Fibroblast of lung (primary cell): ENCODE data around the gene MCAT. TPM values are rescaled to one million over a fixed set of nuclear protein-coding genes. Genes with fewer than 3 reads are reported as not detected.

Experiments
- DNase-seq, 2 donors: peaks; one replicate each; pipeline versions ENCODE4 v3.0.0 to v3.0.0-alpha.2; 2010; ENCODE audit warnings: low read depth in 2 of 2
- H2AFZ ChIP-seq: 2 replicates; pipeline ENCODE4 v1.5.1; 2012; ENCODE audit warnings: low read length, control low read depth, inconsistent platforms
- H3K27ac ChIP-seq: 2 replicates; pipeline ENCODE4 v1.5.1; 2011; ENCODE audit warnings: low read length, control low read depth; ENCODE audit not compliant: insufficient read depth
- H3K27me3 ChIP-seq: 2 replicates; pipeline ENCODE4 v1.5.1; 2011; ENCODE audit warnings: mild to moderate bottlenecking, low read length; ENCODE audit not compliant: control insufficient read depth, insufficient read depth
- H3K36me3 ChIP-seq: 2 replicates; pipeline ENCODE4 v1.5.1; 2011; ENCODE audit warnings: low read length; ENCODE audit not compliant: control insufficient read depth, insufficient read depth
- H3K4me1 ChIP-seq: 2 replicates; pipeline ENCODE4 v1.5.1; 2011; ENCODE audit warnings: low read length; ENCODE audit not compliant: control insufficient read depth, insufficient read depth; ENCODE audit errors: extremely low read depth
- H3K4me2 ChIP-seq: 2 replicates; pipeline ENCODE4 v1.5.1; 2011; ENCODE audit warnings: low read length, control low read depth; ENCODE audit not compliant: insufficient read depth; ENCODE audit errors: extremely low read depth
- H3K4me3 ChIP-seq, 4 experiments: fragments of 200-600 bp in 1 of 4; sonication (generic) in 1 of 4; replicated peaks in 1 of 4; 2 replicates each; pipeline ENCODE4 v1.5.1; 2011 to 2016; ENCODE audit warnings: low read length in 4 of 4, low read depth in 3 of 4, mild to moderate bottlenecking in 3 of 4, control low read depth in 2 of 4, inconsistent platforms in 1 of 4, mixed read lengths in 1 of 4; ENCODE audit not compliant: insufficient read depth in 1 of 4; ENCODE audit errors: control extremely low read depth in 1 of 4
- H3K79me2 ChIP-seq: 2 replicates; pipeline ENCODE4 v1.5.1; 2012; ENCODE audit warnings: mild to moderate bottlenecking, low read length, inconsistent platforms; ENCODE audit not compliant: control insufficient read depth, insufficient read depth
- H3K9ac ChIP-seq: 2 replicates; pipeline ENCODE4 v1.5.1; 2011; ENCODE audit warnings: mild to moderate bottlenecking, low read length, control low read depth; ENCODE audit not compliant: insufficient read depth
- H3K9me3 ChIP-seq: 2 replicates; pipeline ENCODE4 v1.5.1; 2012; ENCODE audit warnings: low read depth, low read length; ENCODE audit not compliant: control insufficient read depth, insufficient read depth
- H4K20me1 ChIP-seq: 2 replicates; pipeline ENCODE4 v1.5.1; 2011; ENCODE audit warnings: low read length; ENCODE audit not compliant: control insufficient read depth, insufficient read depth; ENCODE audit errors: extremely low read depth
- CTCF ChIP-seq, 2 donors: IDR thresholded peaks in 1 of 2; conservative IDR thresholded peaks in 1 of 2; 1 replicate in 1 of 2; 2 replicates in 1 of 2; pipeline ENCODE4 v1.5.1; 2011 to 2012; ENCODE audit warnings: low read length in 2 of 2, control low read depth in 1 of 2, inconsistent platforms in 1 of 2, low read depth in 1 of 2, mild to moderate bottlenecking in 1 of 2
- EZH2 ChIP-seq: IDR thresholded peaks from 2 replicates; pipeline ENCODE4 v1.5.1; 2012; ENCODE audit warnings: low read length, control low read depth, mild to moderate bottlenecking; ENCODE audit errors: missing control alignments
- polyA plus RNA-seq, 2 donors: library from polyadenylated mRNA; depleted of rRNA in 1 of 2; stranded (reverse) in 1 of 2; unstranded in 1 of 2; fragments of >200 nt; gene quantifications; 2 replicates each; pipeline ENCODE4 v1.2.1, GENCODE V29; 2011 to 2012; ENCODE audit warnings: missing spikeins in 1 of 2
- total RNA-seq: library from RNA; depleted of rRNA; stranded (reverse); fragments of >200 nt; gene quantifications from 2 replicates; pipeline ENCODE4 v1.2.1, GENCODE V29; 2014

MCAT gene
- total and polyA plus RNA-seq, 2 donors (not counting 1 experiment from before 2014, with no cell fraction given) = 8.4 to 9.3 TPM

GRCh38 chr22:43179911-43180195, 36.7 kb upstream of the MCAT start:
- peaks cover 19% of the 10 kb centered on the region for H3K36me3 ChIP-seq
- DNase-seq = no peak
- TF ChIP-seq CTCF (conservative IDR thresholded peaks at IDR 0.05 in 1 of 2, IDR thresholded peaks at IDR 0.05 in 1 of 2; ENCODE audit: low read depth in 1 of 2, low read length in 2 of 2) = no peak
- TF ChIP-seq EZH2 = no peak

GRCh38 chr22:43179146-43179910, 36.1 kb upstream of the MCAT start:
- no peaks in the 10 kb centered on the region for H3K9me3 ChIP-seq
- peaks cover 23% of the 10 kb centered on the region for H3K36me3 ChIP-seq
- no peak overlapping the region for H3K27ac ChIP-seq
- no peaks in the 10 kb centered on the region for H4K20me1 ChIP-seq
- no peak overlapping the region for H2AFZ ChIP-seq
- H3K9ac ChIP-seq = no peak overlapping the region
- no peak for DNase-seq
- TF ChIP-seq EZH2 (no peak), CTCF (conservative IDR thresholded peaks at IDR 0.05 in 1 of 2, IDR thresholded peaks at IDR 0.05 in 1 of 2; ENCODE audit: low read depth in 1 of 2, low read length in 2 of 2) (no peak)
- H3K4me3 ChIP-seq = no peak overlapping the region
- no peaks in the 10 kb centered on the region for H3K4me1 ChIP-seq
- no peaks in the 10 kb centered on the region for H3K27me3 ChIP-seq
- no peaks in the 10 kb centered on the region for H3K79me2 ChIP-seq
- H3K4me2 ChIP-seq = no peak overlapping the region

More at GRCh38 chr22:43179911-43180195, 36.7 kb upstream of the MCAT start:
- no peaks in the 10 kb centered on the region for H4K20me1 ChIP-seq
- no peaks in the 10 kb centered on the region for H3K4me1 ChIP-seq
- H3K9ac ChIP-seq = no peak overlapping the region
- no peak overlapping the region for H2AFZ ChIP-seq
- H3K27ac ChIP-seq = no peak overlapping the region
- no peaks in the 10 kb centered on the region for H3K27me3 ChIP-seq
- no peak overlapping the region for H3K4me3 ChIP-seq
- no peak overlapping the region for H3K4me2 ChIP-seq
- H3K79me2 ChIP-seq = no peaks in the 10 kb centered on the region
- H3K9me3 ChIP-seq = no peaks in the 10 kb centered on the region

GRCh38 chr22:43177479-43177878, 34.3 kb upstream of the MCAT start:
- no peaks in the 10 kb centered on the region for H3K79me2 ChIP-seq
- no peak for TF ChIP-seq EZH2
- no peak for TF ChIP-seq CTCF (conservative IDR thresholded peaks at IDR 0.05 in 1 of 2, IDR thresholded peaks at IDR 0.05 in 1 of 2; ENCODE audit: low read depth in 1 of 2, low read length in 2 of 2)
- DNase-seq = no peak
- no peak overlapping the region for H3K9ac ChIP-seq
- H3K9me3 ChIP-seq = no peaks in the 10 kb centered on the region
- H3K4me2 ChIP-seq = no peak overlapping the region
- H4K20me1 ChIP-seq = no peaks in the 10 kb centered on the region
- peaks cover 30% of the 10 kb centered on the region for H3K36me3 ChIP-seq
- H2AFZ ChIP-seq = no peak overlapping the region
- H3K4me1 ChIP-seq = no peaks in the 10 kb centered on the region
- H3K27ac ChIP-seq = no peak overlapping the region
- H3K27me3 ChIP-seq = no peaks in the 10 kb centered on the region
- H3K4me3 ChIP-seq = no peak overlapping the region
